GM18511 (cell line): Measurements from ENCODE around the gene ZNF787.
A peak's percentile ranks its signal among the peaks of the same experiment; 100 is the strongest.

Source experiments
- ATAC-seq: cut with Tn5 transposase; IDR thresholded peaks from one replicate; pipeline ENCODE4 v1.9.1; 2021; ENCODE audit warnings: mild to moderate bottlenecking, moderate library complexity; ENCODE audit not compliant: unreplicated experiment

Gene ZNF787

DNA sequence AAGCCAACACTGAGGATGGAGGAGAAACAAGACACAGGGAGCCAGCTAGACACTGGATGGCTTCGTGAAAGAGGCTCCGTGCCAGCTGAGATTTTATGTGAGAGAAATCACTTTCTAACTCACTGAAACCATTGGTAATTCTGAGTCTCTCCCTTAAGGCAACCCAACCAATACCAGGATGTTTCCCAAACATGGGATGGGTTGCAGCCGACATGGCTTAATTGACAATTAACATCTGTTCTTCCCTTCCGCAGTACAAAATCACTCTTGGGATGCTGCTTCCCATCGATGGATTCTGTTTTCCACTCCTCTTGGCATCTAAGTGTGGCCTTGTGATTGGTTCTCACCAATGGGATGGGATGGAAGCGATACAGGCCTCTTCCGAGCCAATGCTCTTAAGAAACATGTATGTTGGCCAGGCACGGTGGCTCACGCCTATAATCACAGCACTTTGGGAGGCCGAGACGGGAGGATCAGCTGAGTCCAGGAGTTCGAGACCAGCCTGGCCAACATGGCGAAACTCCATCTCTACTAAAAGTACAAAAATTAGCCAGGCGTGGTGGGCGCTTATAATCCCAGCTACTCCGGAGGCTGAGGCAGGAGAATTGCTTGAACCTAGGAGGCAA, 2.3 kb upstream of the ZNF787 start:
- no peak for ATAC-seq

DNA sequence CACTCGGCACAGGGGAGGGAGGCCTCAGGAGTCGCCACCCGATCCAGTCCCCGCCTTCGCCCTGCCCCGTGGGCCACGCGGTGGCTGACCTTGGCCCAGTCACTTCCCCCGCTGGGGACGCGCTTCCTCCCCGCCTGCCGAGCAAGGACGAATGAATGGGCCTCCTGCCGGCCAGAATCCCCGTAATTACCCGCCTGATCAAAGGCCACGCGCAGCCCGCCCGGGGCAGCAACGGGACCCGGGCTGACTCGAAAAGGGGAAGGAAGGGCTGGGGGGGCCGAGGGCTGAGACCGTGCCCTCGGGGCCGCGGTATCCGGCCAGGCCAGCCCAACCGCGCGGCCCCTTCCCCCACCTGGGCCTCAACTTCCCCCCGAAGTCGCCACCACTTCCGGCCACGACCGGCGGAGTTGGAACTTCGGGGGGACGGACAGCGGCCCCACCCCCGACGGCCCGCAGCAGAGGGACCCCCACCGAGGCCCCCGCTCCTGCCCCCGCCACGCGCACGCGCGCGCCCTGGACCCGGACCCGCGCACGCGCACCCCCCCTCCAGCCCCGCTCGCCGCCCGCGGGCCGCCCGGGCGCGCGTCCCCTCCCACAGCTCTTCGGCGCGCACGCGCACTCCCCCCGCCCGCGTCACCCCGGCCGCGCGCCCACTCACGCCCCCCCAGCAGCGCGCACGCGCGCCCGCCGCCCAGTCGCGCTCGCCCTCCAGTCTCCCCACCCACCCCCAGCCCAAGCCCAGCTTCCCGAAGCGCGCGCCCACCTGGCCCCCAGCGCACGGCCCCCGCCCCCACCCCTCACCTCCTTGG, 520 bp downstream of the ZNF787 start:
- ATAC-seq = peak; percentile 38

DNA sequence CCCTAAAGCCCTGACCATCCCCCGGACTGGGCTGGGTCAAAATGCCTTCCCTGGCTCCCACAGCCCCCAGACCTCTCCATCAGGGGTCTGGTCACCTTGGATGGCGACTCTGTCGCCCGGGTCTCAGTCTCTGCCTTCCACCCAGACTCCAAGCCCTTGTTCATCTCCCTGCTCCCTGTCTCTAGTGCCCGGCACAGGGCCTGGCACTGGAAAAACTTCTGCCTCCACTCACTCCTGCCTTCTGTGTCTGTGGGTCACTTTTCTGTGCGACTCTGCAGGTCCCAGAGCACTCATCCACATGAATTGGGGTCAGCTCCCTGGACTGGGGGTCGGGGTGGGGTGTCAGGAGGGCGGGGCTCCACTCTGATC, 1.1 kb downstream of the ZNF787 start:
- no peak for ATAC-seq

DNA sequence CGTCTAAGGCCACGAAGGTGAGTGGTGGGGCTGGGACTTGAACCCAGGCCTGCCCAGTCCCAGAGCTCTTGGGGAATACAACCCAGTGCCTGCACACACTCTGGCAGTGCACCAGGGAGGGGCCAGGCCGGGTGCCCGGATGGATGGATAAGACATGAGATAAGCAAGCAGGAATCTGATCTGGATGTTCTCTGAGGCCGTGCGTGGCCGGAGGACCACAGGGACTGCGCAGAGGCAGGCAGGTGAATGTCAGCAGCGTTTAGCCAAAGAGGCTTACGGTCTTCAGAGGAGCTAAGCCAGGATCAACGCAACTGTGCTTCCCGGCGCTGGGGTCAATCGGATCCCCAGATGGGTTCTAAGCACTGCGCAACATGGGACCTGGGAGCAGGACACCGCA, 1.5 kb downstream of the ZNF787 start:
- ATAC-seq = no peak

DNA sequence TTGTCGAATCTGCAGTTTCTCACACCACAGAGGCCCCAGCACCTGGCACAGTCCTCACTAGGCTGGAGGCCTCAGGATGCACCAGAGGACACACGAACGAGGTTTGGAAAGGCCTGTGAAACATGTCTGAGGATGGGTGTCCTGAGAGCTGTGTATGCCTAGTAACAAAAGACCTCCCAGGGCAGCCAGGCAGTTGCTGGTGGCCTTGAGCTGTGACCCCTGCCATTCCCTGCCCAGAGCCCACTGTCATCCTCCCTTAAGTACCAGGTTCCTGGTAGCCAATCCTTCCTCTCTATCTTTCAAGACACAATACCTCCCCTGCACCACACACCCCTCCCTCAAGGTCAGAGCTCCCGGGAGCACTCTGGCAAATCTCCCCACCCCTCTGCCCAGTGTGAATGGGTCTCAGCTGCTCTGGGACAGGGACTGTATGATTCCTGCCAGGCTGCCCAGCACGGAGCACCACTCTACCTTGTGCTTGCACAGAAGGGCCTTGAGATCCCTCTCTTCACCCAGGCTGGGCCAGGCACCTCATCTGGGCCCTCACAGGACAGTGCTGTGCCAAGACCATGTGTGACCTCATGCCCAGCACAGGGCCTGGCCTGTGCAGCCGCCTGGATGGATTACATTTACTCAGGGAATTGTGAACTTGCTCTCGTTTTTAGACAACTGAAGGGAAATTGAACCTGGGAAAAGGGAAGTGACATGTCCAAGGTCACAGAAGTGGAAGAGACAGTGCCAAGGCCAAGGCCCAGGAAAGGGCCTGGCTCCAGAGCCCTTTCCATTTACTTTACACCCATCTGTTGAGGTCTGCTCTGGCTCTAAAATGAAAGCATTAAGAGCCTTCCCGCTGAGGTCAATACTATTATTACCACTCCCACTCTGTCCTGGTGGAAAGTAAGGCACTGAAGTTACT, 2.2 kb downstream of the ZNF787 start:
- no peak for ATAC-seq

DNA sequence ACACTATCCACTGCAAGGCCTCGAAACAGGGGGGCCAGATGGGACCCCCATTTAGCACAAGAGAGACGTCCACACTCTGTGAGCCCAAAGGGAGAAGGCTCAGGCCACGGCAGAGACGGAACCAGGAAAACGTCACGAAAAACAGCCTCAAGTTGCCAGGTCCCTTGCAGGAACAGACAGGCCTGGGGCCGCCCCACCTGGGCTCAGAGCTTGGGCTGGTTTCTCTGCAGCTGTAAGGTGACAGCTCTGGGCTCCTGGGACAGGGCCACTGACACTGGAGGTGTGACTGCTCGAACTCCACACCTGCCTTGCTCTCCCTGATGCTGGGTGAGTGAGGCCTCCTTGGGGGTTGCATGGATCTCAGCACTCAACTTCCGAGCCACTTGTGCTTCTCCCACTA, 3.2 kb downstream of the ZNF787 start:
- ATAC-seq = no peak

DNA sequence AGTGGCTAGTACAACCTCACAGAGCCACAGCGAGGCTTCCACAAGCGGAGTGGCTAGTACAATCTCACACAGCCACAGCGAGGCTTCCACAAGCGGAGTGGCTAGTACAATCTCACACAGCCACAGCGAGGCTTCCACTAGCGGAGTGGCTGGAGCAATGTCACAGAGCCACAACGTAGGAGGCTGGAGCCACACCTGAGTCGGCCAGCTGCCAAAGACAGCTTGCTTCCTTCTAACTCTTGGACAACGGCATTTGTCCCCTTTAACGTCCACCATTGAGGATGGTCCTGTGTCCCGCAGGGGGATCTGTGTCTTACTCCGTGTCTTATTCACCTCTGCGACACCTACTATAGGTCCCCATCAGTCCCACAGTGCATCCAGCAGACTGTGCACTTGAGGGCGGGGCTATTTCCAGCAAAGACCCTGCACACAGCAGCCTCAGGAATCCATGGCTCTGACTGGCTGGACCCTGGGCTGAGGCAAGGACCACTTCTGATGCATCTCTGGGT, 3.7 kb downstream of the ZNF787 start:
- no peak for ATAC-seq

DNA sequence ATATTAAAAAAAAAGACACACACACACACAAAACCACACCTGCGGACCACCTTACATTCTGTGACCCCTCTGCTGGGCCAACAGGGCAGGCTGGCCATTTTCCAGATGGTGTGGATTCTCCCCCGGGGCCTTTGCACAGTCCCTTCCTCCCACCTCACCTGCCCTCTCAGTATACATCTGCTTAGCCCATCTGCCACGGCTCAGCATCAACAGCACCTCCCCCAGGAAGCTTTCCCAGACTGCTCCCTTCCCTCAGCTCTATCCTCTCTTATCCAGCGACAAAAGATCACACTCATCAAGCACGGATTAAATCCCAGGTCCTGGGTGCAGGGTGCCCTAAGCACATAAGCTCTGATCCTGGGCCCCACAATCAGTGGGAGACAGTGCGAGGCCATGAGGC, 4.5 kb downstream of the ZNF787 start:
- ATAC-seq = no peak

DNA sequence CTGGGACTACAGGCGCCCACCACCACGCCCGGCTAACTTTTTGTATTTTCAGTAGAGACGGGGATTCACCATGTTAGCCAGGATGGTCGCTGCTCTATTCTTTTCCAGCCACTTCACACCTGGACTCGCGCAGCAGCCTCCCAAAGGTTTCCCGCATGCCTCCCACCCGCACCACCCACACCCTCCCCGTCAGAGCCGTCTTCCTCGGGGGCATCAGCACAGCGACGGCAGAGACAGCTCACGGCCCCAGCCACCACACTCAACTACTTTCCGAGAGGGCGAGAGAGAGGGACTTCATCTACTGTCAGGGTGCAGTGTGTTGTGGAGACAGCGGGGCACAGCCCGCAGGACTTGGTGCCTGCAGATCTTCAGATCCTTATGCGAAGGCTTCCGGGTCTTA, 5.6 kb downstream of the ZNF787 start:
- ATAC-seq = no peak

DNA sequence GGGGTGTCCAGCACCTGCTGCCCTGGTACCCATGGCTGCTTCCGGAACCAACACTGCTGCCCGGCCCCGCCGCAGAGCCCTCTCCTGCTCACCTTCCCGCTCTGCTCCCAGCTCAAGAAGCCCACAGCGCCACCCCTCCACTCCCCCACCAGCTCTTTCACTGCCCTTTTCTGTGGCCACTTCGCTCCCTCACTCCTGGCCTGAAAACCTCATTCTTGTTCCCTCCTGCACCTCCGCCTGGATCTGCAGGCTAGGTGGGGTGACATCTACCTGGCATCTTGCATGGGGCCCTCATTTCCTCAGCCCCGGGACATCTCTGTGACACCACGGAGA, 6.4 kb downstream of the ZNF787 start:
- ATAC-seq = no peak

DNA sequence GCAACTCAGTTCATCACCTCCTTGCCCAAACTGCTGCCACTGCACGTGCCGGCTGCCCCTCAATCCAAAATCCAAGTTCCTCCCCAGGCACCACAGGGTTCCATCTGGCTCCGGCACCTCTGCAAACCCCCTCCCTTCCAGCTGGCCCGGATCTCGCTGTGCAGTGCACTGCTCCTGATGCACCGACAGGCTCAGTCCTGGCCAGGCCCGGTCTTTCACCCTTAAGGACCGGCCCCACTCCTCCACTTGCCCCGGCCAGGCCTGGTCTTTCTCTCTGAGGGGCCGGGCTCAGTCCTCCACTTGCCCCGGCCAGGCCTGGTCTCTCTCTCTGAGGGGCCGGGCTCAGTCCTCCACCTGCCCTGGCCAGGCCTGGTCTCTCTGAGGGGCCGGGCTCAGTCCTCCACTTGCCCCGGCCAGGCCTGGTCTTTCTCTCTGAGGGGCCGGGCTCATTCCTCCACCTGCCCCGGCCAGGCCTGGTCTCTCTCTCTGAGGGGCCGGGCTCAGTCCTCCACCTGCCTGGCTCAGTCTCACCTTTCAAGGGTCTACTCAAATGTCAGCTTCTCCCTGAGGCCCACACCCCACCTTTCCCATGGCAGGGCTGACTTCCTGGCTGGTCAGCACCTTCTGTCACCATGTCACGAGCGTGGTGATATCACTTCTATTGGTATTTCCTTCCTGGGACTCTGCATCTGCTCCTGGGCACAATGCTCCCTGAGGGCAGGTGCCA, 6.9 kb downstream of the ZNF787 start:
- ATAC-seq = no peak

DNA sequence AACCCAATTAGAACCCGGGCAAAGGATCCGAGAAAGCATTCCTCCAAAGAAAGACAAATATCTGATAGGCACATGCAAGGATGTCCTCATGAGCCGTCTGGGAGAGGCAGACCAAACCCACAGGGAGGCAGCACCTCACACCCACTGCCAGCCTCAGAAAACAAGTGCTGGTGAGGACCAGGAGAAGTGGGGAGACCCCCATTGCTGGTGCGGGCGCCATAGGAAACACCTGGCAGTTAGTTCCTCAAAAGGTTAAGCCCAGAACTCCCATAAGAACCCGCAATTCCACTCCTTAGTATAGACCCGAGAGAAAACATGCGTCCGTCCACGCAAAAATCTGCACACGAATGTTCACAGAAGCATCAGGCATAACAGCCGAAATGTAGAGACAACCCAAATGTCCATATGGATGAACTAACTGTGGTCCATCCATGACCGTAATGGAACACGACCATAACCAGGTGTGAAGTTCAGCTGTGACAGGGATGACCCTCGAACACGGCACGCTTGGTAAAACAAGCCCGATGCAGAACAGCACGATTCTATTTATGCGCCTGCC, 7.9 kb downstream of the ZNF787 start:
- no peak for ATAC-seq

DNA sequence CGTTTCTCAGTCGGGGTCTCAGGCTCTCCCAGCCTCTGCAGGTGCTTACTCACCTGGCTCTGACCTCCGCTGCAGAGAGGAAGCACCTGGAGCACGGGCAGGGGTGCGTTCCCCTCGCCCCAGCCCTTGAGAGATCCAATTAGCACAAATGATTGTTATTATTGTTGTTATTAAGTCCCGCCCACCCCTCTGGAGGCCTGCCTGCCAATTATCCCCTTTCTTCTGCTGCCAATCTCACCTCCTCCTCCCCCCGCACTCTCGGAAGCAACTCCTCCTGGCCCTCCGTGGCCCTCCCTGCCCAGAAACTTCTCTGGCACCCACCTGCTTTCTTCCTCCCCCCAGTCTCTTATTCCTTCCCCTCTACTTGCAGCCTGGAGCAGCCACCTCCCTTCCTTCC, 8.8 kb downstream of the ZNF787 start:
- no peak for ATAC-seq

DNA sequence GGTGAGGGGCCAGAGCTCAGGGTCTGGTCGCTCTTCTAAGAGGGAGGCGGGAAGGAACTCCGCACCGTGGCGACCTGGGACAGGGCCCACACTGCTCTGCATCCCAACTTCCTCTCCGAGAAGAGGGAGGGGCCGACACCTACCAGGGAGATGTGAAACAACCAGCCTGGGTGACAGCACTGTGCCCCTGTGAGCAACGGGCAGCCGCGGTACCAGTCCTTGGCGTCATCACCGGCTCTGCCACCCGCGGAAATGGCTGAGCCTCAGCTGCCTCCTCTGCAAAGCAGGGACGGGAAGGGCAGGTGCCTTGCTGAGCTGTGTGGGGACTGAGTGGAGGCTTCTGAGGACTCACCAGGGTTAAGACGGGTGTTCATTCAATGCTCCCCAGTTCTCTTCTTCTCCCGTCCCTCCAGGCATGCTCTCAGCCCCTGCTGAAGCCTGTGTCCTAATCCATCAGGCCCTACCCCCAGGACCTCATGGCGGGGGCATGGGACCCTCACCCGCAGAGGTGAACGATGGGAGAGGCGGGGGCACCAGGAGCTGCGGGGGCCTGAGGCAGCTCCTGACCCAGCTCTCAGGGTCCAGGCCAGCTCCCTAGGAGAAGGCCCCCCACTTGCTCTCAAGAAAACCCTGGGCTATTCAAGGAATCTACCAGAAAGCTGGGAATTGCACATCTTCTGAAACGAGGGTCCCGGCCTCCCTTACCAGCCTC, 9.3 kb downstream of the ZNF787 start:
- ATAC-seq = peak; percentile 92

DNA sequence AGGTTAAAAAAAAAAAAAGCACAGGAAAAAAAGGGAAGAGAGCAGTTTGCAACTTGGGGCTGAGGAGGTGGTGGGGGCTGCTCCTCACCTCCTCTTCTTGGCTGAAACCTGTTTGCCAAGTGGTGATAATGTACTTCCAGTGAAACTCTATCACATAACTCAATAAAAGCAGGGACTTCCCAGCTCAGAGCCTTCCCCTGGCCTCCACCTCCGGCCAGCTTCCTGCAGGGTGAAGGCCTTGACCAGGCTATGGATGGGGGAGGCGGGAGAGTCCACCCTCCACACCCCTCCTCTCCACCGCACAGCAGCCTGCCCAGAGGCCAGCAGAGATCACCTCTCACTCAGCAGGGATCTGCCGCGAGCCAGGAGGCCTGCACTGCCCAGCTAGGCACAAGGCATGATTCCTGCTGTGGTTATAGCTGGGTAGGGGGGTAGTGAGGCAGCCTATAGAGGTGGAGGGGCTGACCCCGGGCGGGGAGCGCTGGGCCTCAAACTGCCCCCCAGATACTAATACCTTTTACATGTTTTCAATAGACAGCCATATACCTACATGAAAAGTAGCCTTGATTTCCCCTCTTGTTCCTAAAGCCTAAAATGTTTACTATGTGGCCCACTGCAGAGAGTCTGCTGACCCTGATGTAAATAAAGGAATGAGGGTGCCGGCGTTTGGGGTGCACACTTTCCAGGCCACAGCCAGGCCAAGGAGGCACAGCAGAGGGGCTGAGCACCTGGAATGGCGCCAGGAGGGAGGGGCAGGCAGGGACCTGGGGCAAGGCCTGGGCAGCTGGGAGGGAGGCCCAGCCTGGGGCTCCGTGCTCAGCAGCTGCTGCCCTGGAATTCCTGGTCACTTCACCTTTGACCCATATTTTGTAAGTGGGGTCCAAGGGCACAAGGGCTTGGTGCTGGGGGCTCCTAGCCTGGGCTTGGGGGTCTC, 10.3 kb downstream of the ZNF787 start:
- ATAC-seq = no peak

DNA sequence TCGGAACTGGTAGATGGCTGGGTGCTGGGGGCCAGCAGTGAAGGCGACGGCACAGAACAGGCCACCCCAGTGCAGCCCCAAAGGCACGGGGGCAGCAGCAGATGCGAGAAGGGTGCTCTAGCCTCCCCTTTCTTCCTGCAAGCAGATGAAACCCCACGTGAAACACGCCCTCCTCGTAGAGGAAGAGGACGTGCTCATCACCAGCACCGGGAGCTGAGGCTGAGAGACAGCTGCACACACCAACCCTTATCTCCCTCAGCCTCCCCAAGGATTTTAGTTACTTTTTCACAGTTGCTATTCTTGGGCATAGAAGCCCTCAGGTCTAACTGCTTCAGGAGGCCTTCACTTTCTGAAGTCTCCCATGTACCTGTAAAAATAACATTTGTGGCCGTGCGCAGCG, 11.9 kb downstream of the ZNF787 start:
- ATAC-seq = no peak

DNA sequence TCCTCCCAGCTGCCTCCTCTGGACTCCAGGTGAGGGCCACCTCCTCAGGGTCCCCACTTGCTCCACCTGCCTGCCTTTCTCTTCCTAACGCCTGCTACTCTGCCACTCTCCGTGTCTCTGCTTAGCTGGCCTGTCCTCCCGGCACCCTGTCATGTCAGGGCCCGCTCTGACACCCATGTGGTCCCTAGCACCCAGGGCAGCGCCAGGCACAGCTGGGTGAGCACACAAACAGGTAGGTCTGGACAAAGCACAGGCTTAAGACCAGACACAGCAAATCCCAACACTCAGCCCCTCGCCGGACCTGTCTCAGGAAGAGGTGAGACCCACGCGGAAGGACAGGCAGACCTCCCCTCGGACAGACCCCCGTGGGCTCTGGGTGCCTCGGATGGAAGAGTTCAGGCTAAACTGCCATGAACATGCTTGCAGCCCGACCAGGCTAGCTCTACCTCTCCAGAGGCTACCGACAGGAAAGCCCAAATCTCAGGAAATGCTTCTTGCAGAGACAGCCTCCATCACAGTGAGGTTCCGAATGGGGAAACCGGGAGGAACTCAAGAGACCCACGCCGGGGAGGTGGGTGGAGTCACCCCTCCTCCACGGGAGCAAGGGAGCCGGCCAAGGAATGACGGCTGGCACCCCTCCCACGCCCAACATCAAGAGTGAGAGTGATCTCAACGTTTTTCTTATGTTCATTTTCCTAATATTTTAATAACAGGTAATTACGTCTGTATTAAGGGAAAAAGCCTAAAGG, 12.5 kb downstream of the ZNF787 start:
- no peak for ATAC-seq

DNA sequence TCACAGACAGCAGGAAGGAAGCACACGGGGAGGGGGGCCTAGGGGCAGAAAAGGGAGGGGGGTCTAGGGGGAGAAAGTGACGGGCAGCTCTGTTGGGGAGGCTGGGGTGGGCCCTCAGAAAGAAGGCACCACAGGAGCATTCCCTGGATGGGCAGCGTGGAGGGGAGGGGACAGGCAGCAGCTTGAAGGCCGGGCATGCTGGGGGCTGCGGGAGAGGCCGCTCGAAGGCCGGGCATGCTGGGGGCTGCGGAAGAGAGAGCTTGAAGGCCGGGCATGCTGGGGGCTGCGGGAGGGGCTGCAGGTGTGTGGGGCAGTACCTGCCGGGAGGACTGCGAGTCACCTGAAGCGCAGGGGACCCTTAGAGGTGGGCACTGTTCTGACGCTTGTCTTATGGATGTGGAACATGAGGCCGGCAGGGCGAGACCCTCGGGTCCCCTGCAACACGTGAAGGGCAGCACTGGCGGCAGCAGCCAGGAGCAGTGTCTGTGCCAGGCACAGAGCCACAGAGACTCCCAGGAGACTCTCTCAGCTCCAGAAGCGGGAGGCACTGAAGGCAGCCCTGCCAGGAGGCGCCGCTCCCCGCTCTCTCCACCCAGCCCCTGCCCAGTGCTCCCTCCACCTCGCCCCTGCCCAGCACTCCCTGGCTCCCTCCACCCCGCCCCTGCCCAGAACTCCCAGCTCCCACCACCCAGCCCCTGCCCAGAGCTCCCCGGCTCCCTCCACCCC, 13.3 kb downstream of the ZNF787 start:
- no peak for ATAC-seq
